Pancreas (tissue), 10 donors: Measurements from ENCODE around the gene SPOCK1. TPM values are rescaled to one million over a fixed set of nuclear protein-coding genes. Genes with fewer than 3 reads are reported as not detected.

Experiments used
- ATAC-seq, 4 donors: fragments of 200-7000 bp; cut with Tn5 transposase; one replicate each; pipeline versions ENCODE4 v1.8.0 to v1.9.1; 2020; ENCODE audit warnings: mild to moderate bottlenecking in 4 of 4, moderate library complexity in 4 of 4
- DNase-seq, 6 donors: peaks; one replicate each; pipeline ENCODE4 v3.0.0-alpha.2; 2020
- FAIRE-seq: peaks from 2 replicates; lab custom pipeline; 2012; peaks lifted over from hg19 to GRCh38; lab: Jason Lieb, UNC
- H3K27ac ChIP-seq, 4 donors: fragments of 200-600 bp; sonication (generic); 1 replicate in 3 of 4; 2 replicates in 1 of 4; pipeline versions ENCODE4 v1.5.0 to v1.8.0; 2020
- H3K27me3 ChIP-seq, 4 donors: fragments of 200-600 bp; one replicate each; pipeline ENCODE4 v1.8.0; 2021
- H3K36me3 ChIP-seq, 3 donors: fragments of 200-600 bp; sonication (generic) in 1 of 3; one replicate each; pipeline versions ENCODE4 v1.5.0 to v1.8.0; 2020 to 2021
- H3K4me1 ChIP-seq, 3 donors: fragments of 200-600 bp; one replicate each; pipeline ENCODE4 v1.8.0; 2021
- H3K4me3 ChIP-seq, 4 donors: fragments of 200-600 bp; sonication (generic) in 2 of 4; one replicate each; pipeline versions ENCODE4 v1.5.0 to v1.8.0; 2020 to 2021
- H3K9me3 ChIP-seq, 4 donors: fragments of 200-600 bp; one replicate each; pipeline ENCODE4 v1.8.0; 2021
- CTCF ChIP-seq, 4 donors: fragments of 200-600 bp; sonication (generic) in 3 of 4; IDR thresholded peaks; one replicate each; pipeline versions ENCODE4 v1.5.0 to v1.8.0; 2021; ENCODE audit warnings: antibody characterized with exemption in 4 of 4
- WGBS, 2 donors: extraction: QIAGEN DNeasy Blood & Tissue Kit; methylation state at CpG; one replicate each; pipeline ENCODE4 v1.1.7; 2013; 5-methylcytosine and 5-hydroxymethylcytosine counted together
- intact Hi-C, 3 donors: fragments of 100-400 bp; cut with DNase I; formaldehyde crosslinking; loops; one replicate each; pipeline versions ENCODE4 v1.11.1 to v1.14.2; 2022
- polyA plus RNA-seq, 2 donors: library from polyadenylated mRNA; stranded (reverse); fragments of 200-250 nt; gene quantifications; one replicate each; pipeline ENCODE4 v1.2.3, GENCODE V29; 2013
- total RNA-seq, 6 donors: library from RNA; stranded (reverse); fragmentation: NEBNext Ultra II Directional in 4 of 6; extraction: Animal tissue kit (Norgen Biotek cat#: 25700) in 4 of 6; gene quantifications; one replicate each; pipeline versions ENCODE4 v1.2.1 to v1.2.4, GENCODE V29; 2021 to 2023
- donor health status: healthy with polysubstance abuse.
- donor health status: DM: no; HTN: no; CAD: no; lungs with moderate emphysema.
- donor health status: DM: no; HTN: no; CAD: no.
- donor health status: control.
- donor health status: control.
- donor health status: Bipolar disorder and iron deficiency.
- donor health status: DM: yes; HTN: yes; CAD: no.
- donor health status: DM: no; HTN: no; CAD: no.
- donor health status: DM: no; HTN: no; CAD: no.
- donor health status: DM: yes; HTN: yes; CAD: no.

Gene SPOCK1
- total and polyA plus RNA-seq, 8 donors, result 1.7 to 16.5 (median 5.3) TPM

GRCh38 chr5:137461391-137462264 lies 37.5 kb downstream of the SPOCK1 start:
- ATAC-seq (no peak), DNase-seq (no peak), FAIRE-seq (no peak)
- intact Hi-C loops, result no loop called here
- H3K4me3 ChIP-seq, result no peak overlapping the region
- no peaks in the 10 kb centered on the region for H3K9me3 ChIP-seq
- H3K27me3 ChIP-seq, result peaks cover 0 to 2% (median 0%) of the 10 kb centered on the region in 4 donors
- 54 to 63% methylated on average over 6 of the region's 6 CpGs for WGBS, 2 donors
- H3K36me3 ChIP-seq, result no peaks in the 10 kb centered on the region
- H3K4me1 ChIP-seq, result no peaks in the 10 kb centered on the region
- H3K27ac ChIP-seq, result no peak overlapping the region
- no peak for TF ChIP-seq CTCF (IDR thresholded peaks at IDR 0.05)

- ATAC-seq (no peak), DNase-seq (no peak), FAIRE-seq (no peak)
- no peaks in the 10 kb centered on the region for H3K9me3 ChIP-seq
- H3K27me3 ChIP-seq, result peaks cover 0 to 2% (median 0%) of the 10 kb centered on the region in 4 donors
- no peak overlapping the region for H3K27ac ChIP-seq
- intact Hi-C loops, result no loop called here
- no peak overlapping the region for H3K4me3 ChIP-seq
- no peaks in the 10 kb centered on the region for H3K36me3 ChIP-seq
- TF ChIP-seq CTCF (IDR thresholded peaks at IDR 0.05), result no peak
- H3K4me1 ChIP-seq, result no peaks in the 10 kb centered on the region
These were observed 44.5 kb downstream of the SPOCK1 start for GRCh38 chr5:137454671-137455070.

GRCh38 chr5:137453483-137454080 lies 45.5 kb downstream of the SPOCK1 start:
- DNase-seq, result no peak
- no peak for FAIRE-seq
- 47 to 51% methylated on average over 6 of the region's 6 CpGs for WGBS, 2 donors
- no peak for TF ChIP-seq CTCF (IDR thresholded peaks at IDR 0.05)
- H3K4me3 ChIP-seq, result no peak overlapping the region
- no peaks in the 10 kb centered on the region for H3K36me3 ChIP-seq
- intact Hi-C loops, result no loop called here
- no peak overlapping the region for H3K27ac ChIP-seq
- no peaks in the 10 kb centered on the region for H3K9me3 ChIP-seq
- H3K4me1 ChIP-seq, result no peaks in the 10 kb centered on the region
- H3K27me3 ChIP-seq, result no peaks in the 10 kb centered on the region
- no peak for ATAC-seq

GRCh38 chr5:137450759-137451158 lies 48.4 kb downstream of the SPOCK1 start:
- intact Hi-C loops, result no loop called here
- 57 to 63% methylated on average over 3 of the region's 3 CpGs for WGBS, 2 donors
- FAIRE-seq (no peak), ATAC-seq (no peak), DNase-seq (no peak)
- H3K4me1 ChIP-seq, result no peaks in the 10 kb centered on the region
- no peaks in the 10 kb centered on the region for H3K27me3 ChIP-seq
- no peaks in the 10 kb centered on the region for H3K9me3 ChIP-seq
- H3K27ac ChIP-seq, result no peak overlapping the region
- TF ChIP-seq CTCF (IDR thresholded peaks at IDR 0.05), result no peak
- no peak overlapping the region for H3K4me3 ChIP-seq
- no peaks in the 10 kb centered on the region for H3K36me3 ChIP-seq

- 46 to 49% methylated on average over 3 of the region's 3 CpGs for WGBS, 2 donors
- no peaks in the 10 kb centered on the region for H3K9me3 ChIP-seq
- no peaks in the 10 kb centered on the region for H3K4me1 ChIP-seq
- H3K36me3 ChIP-seq, result no peaks in the 10 kb centered on the region
- no peak overlapping the region for H3K27ac ChIP-seq
- no peaks in the 10 kb centered on the region for H3K27me3 ChIP-seq
- no peak for TF ChIP-seq CTCF (IDR thresholded peaks at IDR 0.05)
- DNase-seq (no peak), FAIRE-seq (no peak), ATAC-seq (no peak)
- no peak overlapping the region for H3K4me3 ChIP-seq
- intact Hi-C loops, result no loop called here
These were observed 50.3 kb downstream of the SPOCK1 start for GRCh38 chr5:137448868-137449267.
